Astrocyte (in vitro differentiated cells and primary cell): Measurements from ENCODE around the gene TSPAN4. TPM values are rescaled to one million over a fixed set of nuclear protein-coding genes. Genes with fewer than 3 reads are reported as not detected.

Experiments used
- DNase-seq: peaks from one replicate; pipeline ENCODE4 v3.0.0-alpha.2; 2010; ENCODE audit warnings: low read depth
- FAIRE-seq: peaks from 2 replicates; lab custom pipeline; 2011; peaks lifted over from hg19 to GRCh38; lab: Jason Lieb, UNC
- H2AFZ ChIP-seq: 2 replicates; pipeline ENCODE4 v1.6.0; 2012; ENCODE audit warnings: low read depth, low read length, inconsistent platforms
- H3K27ac ChIP-seq: 2 replicates; pipeline ENCODE4 v1.5.1; 2011; ENCODE audit warnings: low read depth, low read length, inconsistent platforms
- H3K27me3 ChIP-seq: 2 replicates; pipeline ENCODE4 v1.6.0; 2011; ENCODE audit warnings: low read length, inconsistent platforms; ENCODE audit not compliant: insufficient read depth
- H3K36me3 ChIP-seq: 2 replicates; pipeline ENCODE4 v1.5.1; 2011; ENCODE audit warnings: low read length, inconsistent platforms; ENCODE audit not compliant: insufficient read depth
- H3K4me1 ChIP-seq: 2 replicates; pipeline ENCODE4 v1.5.1; 2011; ENCODE audit warnings: low read length, inconsistent platforms; ENCODE audit not compliant: insufficient read depth
- H3K4me2 ChIP-seq: 2 replicates; pipeline ENCODE4 v1.6.0; 2012; ENCODE audit warnings: low read length, inconsistent platforms
- H3K4me3 ChIP-seq: 2 replicates; pipeline ENCODE4 v1.5.1; 2011; ENCODE audit warnings: low read depth, mild to moderate bottlenecking, low read length, inconsistent platforms; ENCODE audit not compliant: insufficient read depth
- H3K79me2 ChIP-seq: 2 replicates; pipeline ENCODE4 v1.6.0; 2012; ENCODE audit warnings: mild to moderate bottlenecking, low read length, inconsistent platforms; ENCODE audit not compliant: insufficient read depth
- H3K9ac ChIP-seq: 2 replicates; pipeline ENCODE4 v1.6.0; 2012; ENCODE audit warnings: mild to moderate bottlenecking, low read length, inconsistent platforms
- H3K9me3 ChIP-seq: 2 replicates; pipeline ENCODE4 v1.5.1; 2012; ENCODE audit warnings: low read depth, mild to moderate bottlenecking, low read length, inconsistent platforms; ENCODE audit not compliant: insufficient read depth
- H4K20me1 ChIP-seq: 2 replicates; pipeline ENCODE4 v1.6.0; 2012; ENCODE audit warnings: low read length, inconsistent platforms; ENCODE audit not compliant: insufficient read depth
- H3K27ac Mint-ChIP-seq: one replicate; pipeline ENCODE4 v1.8.0; 2021; ENCODE audit warnings: mild to moderate bottlenecking, mixed read lengths; ENCODE audit not compliant: unreplicated experiment
- H3K27me3 Mint-ChIP-seq: one replicate; pipeline ENCODE4 v1.8.0; 2021; ENCODE audit warnings: low read depth, mixed read lengths; ENCODE audit not compliant: unreplicated experiment
- H3K36me3 Mint-ChIP-seq: one replicate; pipeline ENCODE4 v1.8.0; 2021; ENCODE audit warnings: low read depth, mixed read lengths; ENCODE audit not compliant: unreplicated experiment
- H3K4me1 Mint-ChIP-seq: one replicate; pipeline ENCODE4 v1.8.0; 2021; ENCODE audit warnings: low read depth, mixed read lengths; ENCODE audit not compliant: unreplicated experiment
- H3K4me3 Mint-ChIP-seq: one replicate; pipeline ENCODE4 v1.8.0; 2021; ENCODE audit warnings: mild to moderate bottlenecking, moderate library complexity, mixed read lengths; ENCODE audit not compliant: unreplicated experiment
- H3K9me3 Mint-ChIP-seq: one replicate; pipeline ENCODE4 v1.8.0; 2021; ENCODE audit warnings: mild to moderate bottlenecking, mixed read lengths; ENCODE audit not compliant: unreplicated experiment
- CTCF ChIP-seq: IDR thresholded peaks from 2 replicates; pipeline ENCODE4 v1.5.1; 2011; ENCODE audit warnings: low read depth, mild to moderate bottlenecking, inconsistent platforms, low read length, moderate library complexity; ENCODE audit not compliant: insufficient read depth
- EZH2 ChIP-seq: IDR thresholded peaks from 2 replicates; pipeline ENCODE4 v1.6.1; 2012; ENCODE audit warnings: mild to moderate bottlenecking, low read length, inconsistent platforms; ENCODE audit not compliant: insufficient read depth
- total RNA-seq: library from RNA; stranded (reverse); gene quantifications from 2 replicates; pipeline ENCODE4 v1.2.1, GENCODE V29; 2021

Gene TSPAN4
- total RNA-seq, 1 donor from 2014 or later, result 69.5 TPM

DNA sequence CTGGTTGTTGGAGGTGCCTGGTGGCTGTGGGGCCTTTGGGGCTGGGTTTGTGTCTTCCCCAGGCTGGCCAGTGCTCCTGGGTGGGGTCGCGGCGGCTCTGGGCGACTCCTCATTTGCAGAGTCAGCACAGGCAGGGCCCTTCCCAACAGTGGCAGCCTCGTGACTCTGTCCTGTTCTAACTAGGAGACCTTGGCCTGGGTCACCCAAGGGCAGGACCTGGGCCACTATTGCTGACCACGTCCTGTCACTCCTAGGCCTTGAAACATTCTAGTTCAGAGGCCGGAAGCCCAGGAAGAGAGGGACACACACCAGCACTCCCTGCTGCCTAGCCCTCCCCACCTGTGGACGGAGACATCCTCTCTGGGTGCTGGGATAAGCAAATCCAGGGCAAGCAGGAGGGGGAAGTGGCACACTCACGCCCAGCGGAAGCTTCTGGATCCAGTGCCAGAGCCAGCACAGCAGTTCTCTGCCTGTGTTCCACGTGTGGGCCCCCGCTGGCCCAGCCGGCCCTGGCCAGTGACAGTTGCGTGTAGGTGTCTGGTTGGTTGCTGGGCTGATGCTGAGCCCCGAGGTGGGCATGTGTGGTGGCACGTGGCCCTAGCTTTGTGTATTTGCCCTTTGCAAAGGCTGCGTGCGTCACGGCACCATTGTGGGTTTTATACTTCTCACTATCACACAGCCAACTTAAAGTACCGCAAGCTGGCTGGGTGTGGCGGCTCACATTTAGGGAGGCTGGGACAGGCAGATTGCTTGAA lies 72.3 kb downstream of the TSPAN4 start:
- DNase-seq (no peak), FAIRE-seq (no peak)
- Histone ChIP-seq H3K4me3 (no peak overlapping the region), H3K36me3 (no peaks in the 10 kb centered on the region), H4K20me1 (no peaks in the 10 kb centered on the region), H3K27ac (no peak overlapping the region), H3K9ac (no peak overlapping the region), H3K4me1 (peaks cover 6% of the 10 kb centered on the region), H3K9me3 (no peaks in the 10 kb centered on the region), H3K27me3 (no peaks in the 10 kb centered on the region), H3K79me2 (peaks cover 7% of the 10 kb centered on the region), H2AFZ (no peak overlapping the region), H3K4me2 (no peak overlapping the region)
- Mint-ChIP-seq H3K27ac (no peak overlapping the region), H3K4me3 (no peak overlapping the region), H3K4me1 (peaks cover 5% of the 10 kb centered on the region), H3K36me3 (peaks cover 2% of the 10 kb centered on the region), H3K27me3 (peaks cover 5% of the 10 kb centered on the region), H3K9me3 (no peaks in the 10 kb centered on the region)
- TF ChIP-seq CTCF (no peak), EZH2 (no peak)

Other genes starting within 250 kb of the TSPAN4 start
- 75.4 and 80.6 TPM in 2 replicates for gene IRF7, start 226.9 kb upstream of the TSPAN4 start, total RNA-seq
- 0.12 TPM in 1 of 2 replicates, not detected in the other for gene CDHR5, start 217.9 kb upstream of the TSPAN4 start, total RNA-seq
- gene SCT, start 215.7 kb upstream of the TSPAN4 start, total RNA-seq, result 2.0 and 4.0 TPM in 2 replicates
- 9.9 and 12.0 TPM in 2 replicates for gene DRD4, start 205.6 kb upstream of the TSPAN4 start, total RNA-seq
- 44.1 and 48.9 TPM in 2 replicates for gene DEAF1, start 147.6 kb upstream of the TSPAN4 start, total RNA-seq
- 16.1 and 18.4 TPM in 2 replicates for gene TMEM80, start 147.0 kb upstream of the TSPAN4 start, total RNA-seq
- gene EPS8L2, start 136.6 kb upstream of the TSPAN4 start, total RNA-seq, result 103 and 129 TPM in 2 replicates
- 150 and 155 TPM in 2 replicates for gene TALDO1, start 95.4 kb upstream of the TSPAN4 start, total RNA-seq
- 51.9 and 60.0 TPM in 2 replicates for gene GATD1, start 65.4 kb upstream of the TSPAN4 start, total RNA-seq
- gene CEND1, start 52.8 kb upstream of the TSPAN4 start, total RNA-seq, result 0.59 and 0.62 TPM in 2 replicates
- 20.5 and 21.4 TPM in 2 replicates for gene SLC25A22, start 44.6 kb upstream of the TSPAN4 start, total RNA-seq
- 22.2 and 26.8 TPM in 2 replicates for gene PIDD1, start 37.6 kb upstream of the TSPAN4 start, total RNA-seq
- 1,592 and 1,666 TPM in 2 replicates for gene RPLP2, start 32.9 kb upstream of the TSPAN4 start, total RNA-seq
- gene PNPLA2, start 23.9 kb upstream of the TSPAN4 start, total RNA-seq, result 46.8 and 50.8 TPM in 2 replicates
- 2.6 TPM in 2 replicates for gene CRACR2B, start 14.9 kb upstream of the TSPAN4 start, total RNA-seq
- 414 and 421 TPM in 2 replicates for gene CD151, start 9.9 kb upstream of the TSPAN4 start, total RNA-seq
- 194 and 212 TPM in 2 replicates for gene POLR2L, start 323 bp upstream of the TSPAN4 start, total RNA-seq
- gene CHID1, start 68.0 kb downstream of the TSPAN4 start, total RNA-seq, result 72.6 and 74.6 TPM in 2 replicates
- 105 and 110 TPM in 2 replicates for gene AP2A2, start 83.0 kb downstream of the TSPAN4 start, total RNA-seq
- not detected in 2 replicates for gene MUC6, start 193.9 kb downstream of the TSPAN4 start, total RNA-seq
- gene MUC2, start 232.0 kb downstream of the TSPAN4 start, total RNA-seq, result not detected in 2 replicates